HUES6 (cell line): ENCODE results near the gene AKR1C2.
"Not testable (repeated sequence)": the region's sequence is repeated elsewhere in the genome, so short reads cannot be mapped to it uniquely, and the experiment has no call there.

Experiments used
- H3K27ac ChIP-seq: 2 replicates; pipeline ENCODE4 v1.7.0; 2013; ENCODE audit warnings: low read depth, mild to moderate bottlenecking, low read length, inconsistent platforms
- H3K27me3 ChIP-seq: 2 replicates; pipeline ENCODE4 v1.6.1; 2013; ENCODE audit warnings: low read length; ENCODE audit not compliant: control insufficient read depth, insufficient read depth
- H3K36me3 ChIP-seq: 2 replicates; pipeline ENCODE4 v1.6.1; 2013; ENCODE audit warnings: low read length; ENCODE audit not compliant: control insufficient read depth, insufficient read depth
- H3K4me1 ChIP-seq: 2 replicates; pipeline ENCODE4 v1.6.1; 2013; ENCODE audit warnings: low read length; ENCODE audit not compliant: control insufficient read depth, insufficient read depth
- H3K4me3 ChIP-seq: 2 replicates; pipeline ENCODE4 v1.5.1; 2013; ENCODE audit warnings: low read depth, low read length
- H3K9ac ChIP-seq: one replicate; pipeline ENCODE4 v1.6.1; 2013; ENCODE audit warnings: mild to moderate bottlenecking, low read length
- H3K9me3 ChIP-seq: 2 replicates; pipeline ENCODE4 v1.6.1; 2013; ENCODE audit warnings: low read depth, low read length; ENCODE audit not compliant: control insufficient read depth, insufficient read depth

The AKR1C2 gene

DNA sequence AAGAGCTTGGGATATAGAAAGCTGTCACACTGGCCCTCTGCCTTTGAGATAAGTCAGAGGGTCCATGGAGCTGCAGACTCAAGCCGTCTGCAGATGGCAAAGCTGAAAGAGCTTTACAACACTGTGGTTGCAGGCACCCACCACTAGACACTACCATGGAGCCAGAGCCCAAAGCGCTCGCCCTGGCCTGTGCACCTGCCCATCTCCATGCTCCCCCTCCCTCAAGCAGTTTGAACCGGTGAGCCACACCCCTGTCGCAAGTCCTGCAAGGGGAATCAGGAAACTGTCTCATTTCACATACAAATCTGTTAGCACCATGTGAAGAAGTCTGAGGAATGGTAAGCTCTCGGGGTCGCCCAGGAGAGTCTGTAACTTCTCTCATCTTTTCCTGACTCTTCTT, 6.4 kb upstream of the AKR1C2 start:
- H3K9me3 ChIP-seq, H3K4me3 ChIP-seq, H3K4me1 ChIP-seq, H3K9ac ChIP-seq, H3K36me3 ChIP-seq, H3K27ac ChIP-seq, H3K27me3 ChIP-seq: not testable (repeated sequence)

DNA sequence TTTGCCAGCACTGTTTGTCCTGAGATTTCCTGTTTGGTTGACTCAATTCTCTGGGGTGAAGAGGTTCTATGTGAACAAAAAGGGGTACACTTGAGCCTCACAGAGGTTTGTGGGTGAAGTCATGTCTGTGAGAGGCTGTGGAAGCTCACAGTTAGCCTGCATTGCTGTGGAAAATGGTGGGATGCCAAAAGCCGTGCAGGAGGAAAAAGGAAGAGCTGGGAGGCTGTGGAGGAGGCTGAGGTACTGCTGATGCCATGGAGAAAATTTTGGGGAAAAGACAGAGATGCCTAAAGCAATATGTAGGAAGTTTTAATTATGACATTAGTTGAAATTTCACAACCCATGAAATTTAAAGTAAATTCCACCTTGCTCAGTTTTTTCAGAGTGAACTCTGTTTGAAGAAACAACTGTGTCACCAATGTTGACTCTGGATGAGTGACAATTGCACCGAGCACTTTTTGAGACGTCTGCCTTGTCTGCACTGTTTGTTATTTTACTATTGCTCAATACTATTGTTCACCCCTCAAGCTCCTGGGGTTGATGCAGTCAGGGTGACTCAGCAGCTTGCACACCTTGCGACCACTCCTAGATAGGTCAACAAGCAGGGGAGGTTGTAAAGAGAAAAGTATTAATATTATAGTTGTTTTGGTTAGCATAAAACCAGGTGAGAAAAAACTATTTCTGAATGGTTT, 5.3 kb upstream of the AKR1C2 start:
- not testable (repeated sequence) for H3K4me1 ChIP-seq

DNA sequence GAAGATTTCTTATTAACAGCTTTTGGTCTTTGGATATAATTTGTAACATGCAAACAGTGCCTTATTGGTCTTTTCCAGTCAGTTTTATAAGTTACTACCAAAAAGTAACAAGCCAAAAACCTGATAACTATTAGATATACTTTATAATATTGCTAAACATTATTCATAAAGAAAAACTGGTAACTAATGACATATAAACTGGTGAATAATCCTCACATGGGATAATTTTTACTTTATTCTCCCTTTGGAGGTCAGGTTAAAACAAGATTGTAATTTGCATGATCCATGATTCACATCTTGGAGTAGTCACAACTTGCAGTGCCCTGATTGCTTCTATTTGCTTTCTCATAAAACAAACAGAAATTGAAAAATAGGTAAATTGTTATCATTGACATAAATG, 844 bp upstream of the AKR1C2 start:
- H3K27me3 ChIP-seq, H3K4me1 ChIP-seq, H3K27ac ChIP-seq, H3K36me3 ChIP-seq, H3K4me3 ChIP-seq, H3K9me3 ChIP-seq, H3K9ac ChIP-seq: not testable (repeated sequence)

More for the DNA sequence above, 5.3 kb upstream of the AKR1C2 start:
- H3K9ac ChIP-seq, H3K36me3 ChIP-seq, H3K27ac ChIP-seq, H3K9me3 ChIP-seq, H3K27me3 ChIP-seq, H3K4me3 ChIP-seq: not testable (repeated sequence)

DNA sequence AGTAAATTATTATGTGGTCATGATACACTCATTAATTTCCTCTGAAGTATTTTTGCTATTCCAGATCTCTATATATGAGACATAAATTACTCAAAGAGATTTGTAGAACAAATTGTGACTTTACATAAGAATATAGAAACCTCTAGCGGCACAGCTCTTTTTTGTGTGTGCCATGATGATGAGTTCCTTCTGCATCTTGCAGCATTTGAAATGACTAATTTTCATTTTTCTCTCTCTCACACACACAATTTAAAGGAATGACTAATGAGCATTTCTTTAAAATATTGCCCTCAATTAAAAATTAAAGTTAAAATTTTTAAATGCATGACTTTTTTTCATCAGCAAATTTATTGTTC, 351 bp upstream of the AKR1C2 start:
- H3K4me1 ChIP-seq, H3K9me3 ChIP-seq, H3K9ac ChIP-seq, H3K27me3 ChIP-seq, H3K27ac ChIP-seq, H3K4me3 ChIP-seq, H3K36me3 ChIP-seq: not testable (repeated sequence)

DNA sequence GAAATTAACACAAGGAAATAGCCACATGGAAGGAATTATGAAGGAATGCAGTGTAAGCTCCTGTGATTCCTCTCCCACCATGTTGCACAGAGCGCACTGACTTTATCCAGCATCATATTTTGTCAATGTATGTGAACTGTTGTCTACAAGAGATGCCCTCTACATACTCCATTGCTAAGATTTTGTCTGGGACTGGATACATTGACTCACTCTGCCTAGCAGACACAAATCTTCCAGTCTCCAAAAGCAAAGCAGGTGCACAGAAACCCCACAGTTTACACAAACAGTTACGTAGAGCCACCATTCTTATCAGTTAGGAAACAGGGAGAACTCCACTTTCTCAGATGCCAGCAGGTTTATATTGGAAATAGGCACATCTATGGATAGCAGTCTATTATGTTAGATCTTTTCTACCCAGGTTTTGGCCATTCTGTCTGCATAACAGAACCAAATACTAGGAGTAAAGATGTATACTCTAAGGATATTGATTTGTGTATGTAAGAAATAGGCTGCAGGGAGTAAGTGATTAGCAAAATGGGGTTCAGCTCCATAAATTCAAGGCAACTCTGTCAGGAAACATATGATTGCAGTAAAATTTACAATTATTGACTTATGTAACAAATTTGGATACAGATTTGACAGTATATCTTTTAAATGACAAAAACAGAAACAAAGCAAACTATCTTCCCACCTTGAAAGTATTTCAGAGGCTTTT, 1.5 kb downstream of the AKR1C2 start:
- no peak overlapping the region for H3K27ac ChIP-seq
- H3K9me3 ChIP-seq, result no peaks in the 10 kb centered on the region
- no peaks in the 10 kb centered on the region for H3K4me1 ChIP-seq
- H3K27me3 ChIP-seq, result no peaks in the 10 kb centered on the region
- H3K9ac ChIP-seq, result no peak overlapping the region
- H3K36me3 ChIP-seq, result no peaks in the 10 kb centered on the region
- H3K4me3 ChIP-seq, result no peak overlapping the region

DNA sequence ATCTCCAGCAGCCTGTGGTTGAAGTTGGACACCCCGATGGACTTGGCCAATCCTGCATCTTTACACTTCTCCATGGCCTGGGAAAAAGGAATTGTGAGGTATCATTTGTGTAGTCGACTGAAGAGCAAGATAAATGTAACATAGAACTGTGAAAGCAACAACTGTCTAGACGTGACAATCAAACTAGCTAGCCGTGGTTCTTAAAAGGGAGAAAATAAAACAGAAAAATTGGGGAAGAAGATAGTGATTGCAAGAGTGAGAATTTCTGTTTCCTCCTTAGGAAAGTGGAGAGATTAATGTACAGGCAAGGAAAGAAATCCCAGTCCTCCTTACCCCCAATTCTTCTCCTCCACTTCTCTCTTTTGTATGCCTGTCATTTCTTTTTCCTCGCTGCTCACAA, 5.0 kb downstream of the AKR1C2 start:
- no peak overlapping the region for H3K27ac ChIP-seq
- no peaks in the 10 kb centered on the region for H3K9me3 ChIP-seq
- no peak overlapping the region for H3K4me3 ChIP-seq
- no peaks in the 10 kb centered on the region for H3K27me3 ChIP-seq
- no peaks in the 10 kb centered on the region for H3K36me3 ChIP-seq
- no peak overlapping the region for H3K9ac ChIP-seq
- H3K4me1 ChIP-seq, result no peaks in the 10 kb centered on the region

DNA sequence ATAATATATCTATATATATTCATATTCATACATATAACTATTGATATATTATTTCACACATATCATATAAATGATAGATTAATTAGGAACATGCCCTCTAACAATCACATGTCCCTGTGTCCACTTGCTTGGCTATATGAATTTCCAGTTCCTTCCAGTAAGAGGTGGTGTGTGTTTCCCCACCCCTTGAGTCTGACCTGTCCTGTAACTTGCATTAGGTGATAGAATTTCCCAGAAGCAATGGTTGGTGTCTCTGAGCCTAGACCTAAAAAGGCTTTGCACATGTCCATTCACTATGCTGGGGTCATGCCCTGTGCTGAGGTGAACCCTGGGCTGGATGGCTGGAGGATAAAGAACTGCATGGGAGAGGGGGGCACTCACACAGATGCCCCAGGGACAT, 9.4 kb downstream of the AKR1C2 start:
- H3K4me1 ChIP-seq, H3K36me3 ChIP-seq, H3K27me3 ChIP-seq, H3K4me3 ChIP-seq, H3K9me3 ChIP-seq, H3K27ac ChIP-seq, H3K9ac ChIP-seq: not testable (repeated sequence)

DNA sequence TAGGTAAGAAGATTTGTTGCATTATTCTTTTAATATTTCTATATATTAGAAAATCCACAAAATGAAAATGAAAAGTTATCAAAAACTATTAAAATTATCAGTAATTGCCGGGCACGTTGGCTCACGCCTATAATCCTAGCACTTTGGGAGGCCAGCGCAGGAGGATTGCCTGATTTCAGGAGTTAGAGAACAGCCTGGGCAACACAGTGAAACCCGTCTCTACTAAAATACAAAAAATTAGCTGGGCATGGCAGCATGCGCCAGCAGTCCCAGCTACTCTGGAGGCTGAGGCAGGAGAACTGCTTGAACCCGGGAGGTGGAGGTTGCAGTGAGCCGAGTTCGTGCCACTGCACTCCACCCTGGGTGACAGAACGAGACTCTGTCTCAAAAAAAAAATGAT, 11.1 kb downstream of the AKR1C2 start:
- H3K36me3 ChIP-seq, H3K9ac ChIP-seq, H3K9me3 ChIP-seq, H3K4me1 ChIP-seq, H3K27ac ChIP-seq, H3K27me3 ChIP-seq, H3K4me3 ChIP-seq: not testable (repeated sequence)

DNA sequence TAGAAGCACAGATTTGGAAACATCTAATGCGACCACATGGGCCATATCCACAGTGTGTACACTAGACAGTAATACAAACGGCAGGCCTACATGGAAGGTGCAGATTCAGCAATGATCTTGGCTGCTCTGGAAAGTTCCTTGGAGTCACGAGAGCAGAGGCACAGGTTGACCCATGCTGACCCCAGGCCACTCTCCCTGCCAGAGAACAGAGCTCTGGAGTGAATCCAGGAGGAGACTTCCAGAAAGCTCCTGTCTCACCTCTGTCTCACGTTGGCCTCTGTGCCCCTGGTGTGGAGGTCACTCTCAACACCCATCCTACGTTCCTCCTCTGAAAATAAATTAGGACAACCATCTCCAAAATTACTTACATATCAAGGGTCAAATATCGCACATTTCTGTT, 12.2 kb downstream of the AKR1C2 start:
- H3K27me3 ChIP-seq, H3K9ac ChIP-seq, H3K4me1 ChIP-seq, H3K36me3 ChIP-seq, H3K4me3 ChIP-seq, H3K9me3 ChIP-seq, H3K27ac ChIP-seq: not testable (repeated sequence)

DNA sequence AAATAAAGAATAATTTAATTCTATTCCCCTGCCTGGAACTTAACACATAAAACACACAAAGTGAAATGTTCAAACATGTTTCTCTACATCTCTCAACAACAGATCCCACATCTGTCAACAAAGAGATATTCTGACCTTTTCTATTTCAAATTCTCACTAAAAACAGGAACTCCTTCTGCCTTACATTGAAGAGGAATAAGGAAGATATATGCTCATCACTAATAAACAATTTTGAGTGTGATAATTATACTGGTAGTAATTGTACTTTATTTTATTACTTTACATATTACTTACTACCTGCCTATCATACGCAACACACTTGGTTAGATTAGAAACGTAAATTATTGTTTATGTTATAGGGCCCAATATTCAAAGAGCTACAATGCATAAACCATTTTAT, 13.4 kb downstream of the AKR1C2 start:
- no peaks in the 10 kb centered on the region for H3K36me3 ChIP-seq
- no peaks in the 10 kb centered on the region for H3K4me1 ChIP-seq
- no peak overlapping the region for H3K4me3 ChIP-seq
- no peak overlapping the region for H3K27ac ChIP-seq
- no peak overlapping the region for H3K9ac ChIP-seq
- H3K27me3 ChIP-seq, result no peaks in the 10 kb centered on the region
- H3K9me3 ChIP-seq, result no peaks in the 10 kb centered on the region

DNA sequence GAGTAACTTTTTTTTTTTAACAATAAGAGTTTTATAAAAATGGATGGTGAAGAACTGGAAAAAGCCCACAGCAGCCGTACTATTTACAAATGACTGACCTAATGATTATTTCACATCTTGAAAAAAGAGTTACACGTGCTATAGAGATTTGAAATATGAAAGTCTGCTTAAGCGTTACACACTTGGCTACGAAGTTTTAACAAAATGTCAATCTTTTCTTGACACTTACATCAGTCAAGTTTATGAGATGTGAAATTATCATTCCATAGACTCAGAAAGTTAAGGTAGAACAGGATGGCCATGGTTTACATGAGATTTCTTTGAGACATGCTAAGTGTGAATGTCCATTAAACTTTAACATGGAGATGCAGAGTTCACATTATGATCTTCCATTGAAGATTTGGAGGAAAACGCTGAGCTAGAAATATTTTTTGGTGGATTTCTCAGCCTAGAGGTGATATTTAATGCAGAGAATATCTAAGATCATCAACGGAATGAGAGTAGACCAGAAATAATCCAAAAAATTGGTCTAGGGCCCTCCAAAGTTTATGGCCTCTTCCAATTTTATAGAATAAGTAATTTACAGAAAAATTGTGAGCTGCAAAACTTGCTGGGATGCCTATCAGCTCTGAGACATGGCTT, 15.5 kb downstream of the AKR1C2 start:
- H3K9me3 ChIP-seq, H3K27me3 ChIP-seq, H3K27ac ChIP-seq, H3K4me3 ChIP-seq, H3K36me3 ChIP-seq, H3K4me1 ChIP-seq, H3K9ac ChIP-seq: not testable (repeated sequence)
